HG03469 (cell line): ENCODE measurements around the gene TMEM184A.

Source experiments
- ATAC-seq: cut with Tn5 transposase; IDR thresholded peaks from one replicate; pipeline ENCODE4 v1.9.1; 2021; ENCODE audit warnings: mild to moderate bottlenecking, moderate library complexity, moderate number of reproducible peaks; ENCODE audit not compliant: unreplicated experiment

TMEM184A gene

DNA sequence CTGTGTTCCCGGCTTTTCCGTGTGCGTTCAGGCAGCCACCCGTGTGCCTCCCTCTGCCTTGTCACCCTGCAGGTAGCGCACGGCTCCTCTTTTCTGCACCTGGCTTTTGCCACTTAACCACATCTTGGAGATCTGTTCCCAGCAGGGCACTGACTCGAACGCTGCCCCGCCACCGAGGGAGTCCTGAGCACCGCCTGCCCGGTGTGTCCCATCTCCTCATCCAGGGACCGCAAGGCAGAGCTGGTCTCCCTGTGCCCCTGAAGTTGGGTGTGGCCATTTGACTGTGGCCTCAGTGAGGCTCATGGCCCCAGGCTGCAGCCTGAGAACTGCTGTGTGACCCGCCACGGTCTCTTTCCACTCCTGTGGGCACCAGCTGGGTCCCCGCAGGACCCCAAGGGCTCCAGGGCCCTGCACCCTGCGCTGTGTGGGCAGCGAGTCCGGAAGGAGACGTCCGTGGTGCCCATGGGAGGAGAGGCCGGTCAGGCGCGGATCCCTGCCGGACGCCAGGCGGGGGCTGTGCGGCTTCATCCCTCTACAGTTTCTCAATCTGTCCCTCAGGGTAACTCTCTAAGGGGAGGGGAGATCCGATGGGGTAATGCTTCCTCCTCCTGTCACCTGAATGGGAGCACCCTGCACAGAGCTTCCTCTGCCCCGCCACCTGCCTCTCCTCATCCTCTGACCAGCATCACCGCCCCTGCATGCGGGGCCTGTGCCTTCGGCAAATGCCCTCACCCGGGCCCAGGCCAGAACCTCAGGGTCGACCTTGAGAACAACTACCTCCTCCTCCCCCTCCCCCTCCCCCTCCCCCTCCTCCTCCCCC is 50.1 kb downstream of the TMEM184A start:
- ATAC-seq, result no peak

DNA sequence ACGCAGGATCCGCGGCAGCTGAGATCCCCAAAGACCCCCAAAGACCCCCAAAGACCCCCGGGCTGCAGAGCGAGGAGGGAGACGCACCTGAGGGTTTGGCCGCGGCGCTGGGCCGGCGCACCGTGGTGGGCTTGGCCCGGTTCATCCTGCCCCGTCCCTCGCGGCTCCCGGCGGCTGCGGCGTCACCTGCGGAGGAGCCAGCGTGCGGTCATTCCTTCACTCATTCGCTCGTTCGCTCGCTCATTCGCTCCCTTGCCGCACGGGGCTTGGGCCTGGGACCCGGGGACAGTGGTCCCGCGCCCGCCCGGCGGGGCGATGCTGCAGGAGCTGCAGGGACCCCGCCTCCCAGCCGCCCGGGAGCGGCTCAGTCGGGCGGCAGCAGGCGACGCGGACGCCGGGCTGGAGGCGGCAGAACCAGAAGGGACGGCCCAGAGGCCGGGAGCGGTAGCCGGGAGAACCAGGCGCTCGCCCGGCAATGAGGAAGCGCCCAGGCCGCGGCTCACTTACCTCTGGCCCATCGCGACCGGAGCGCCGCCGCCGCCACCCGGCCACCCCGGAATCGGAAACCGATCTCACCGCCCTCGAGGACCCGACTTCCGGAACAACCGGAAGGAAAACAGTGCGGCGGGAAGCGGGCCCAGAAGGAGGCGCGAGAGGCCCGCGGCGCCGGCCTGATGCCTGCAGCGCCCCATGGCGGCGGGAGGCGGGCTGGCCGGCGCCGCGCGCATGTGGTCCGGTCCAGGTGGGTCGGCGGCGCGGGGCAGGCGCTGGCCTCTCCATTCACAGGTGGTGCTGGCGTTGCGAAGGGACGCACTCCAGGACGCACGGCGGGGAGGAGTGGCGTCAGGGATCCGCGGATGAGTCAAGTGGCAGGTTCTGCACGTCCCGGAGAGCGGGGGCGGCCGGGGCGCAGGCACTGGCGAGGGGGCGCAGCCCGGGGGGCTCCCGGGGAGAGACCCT is 51.9 kb downstream of the TMEM184A start, which contains the start of gene INTS1:
TSS of gene INTS1 (minus strand) at position 574 of the 960 bp plus-strand sequence. CDS start at position 145, 429 bp downstream.
- no peak for ATAC-seq

DNA sequence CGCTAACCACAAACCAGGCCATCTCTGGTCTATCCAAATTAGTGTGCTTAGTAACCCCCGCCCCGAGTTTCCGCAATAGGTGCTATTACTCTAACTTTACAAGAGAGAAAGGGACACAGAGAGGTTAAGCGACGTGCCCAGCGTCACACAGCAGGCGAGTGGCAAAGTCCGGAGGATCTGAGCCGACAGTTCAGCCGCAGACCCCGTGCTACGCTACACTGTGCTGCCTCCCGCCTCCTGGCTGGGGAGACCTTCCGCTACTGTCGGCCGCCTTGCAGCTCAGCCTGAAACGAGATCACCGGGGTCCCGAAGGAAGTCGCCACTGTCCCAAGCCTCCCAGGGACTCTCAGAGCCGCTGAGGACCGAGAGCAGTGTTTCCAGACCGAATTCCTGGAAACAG is 52.6 kb downstream of the TMEM184A start:
- ATAC-seq, result no peak

DNA sequence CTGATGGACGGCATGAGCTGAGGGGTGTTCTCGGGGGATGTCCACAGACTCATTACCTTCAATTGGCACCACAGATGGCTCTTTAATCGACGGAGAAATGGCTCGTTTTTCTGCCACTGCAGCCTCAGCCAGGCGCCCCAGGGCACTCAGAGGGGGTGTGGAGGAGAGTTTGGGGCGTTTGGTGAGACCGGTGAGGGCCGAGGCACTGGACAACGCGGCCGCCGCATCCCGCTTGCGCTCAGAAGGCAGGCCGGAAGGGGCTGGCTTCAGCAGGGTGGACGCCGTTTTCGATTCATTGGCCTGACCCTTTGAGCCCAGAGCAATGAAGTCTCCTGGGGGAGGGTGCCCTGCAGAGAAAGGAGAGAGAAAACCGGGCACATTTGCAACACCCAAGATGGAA is 53.2 kb downstream of the TMEM184A start:
- no peak for ATAC-seq

DNA sequence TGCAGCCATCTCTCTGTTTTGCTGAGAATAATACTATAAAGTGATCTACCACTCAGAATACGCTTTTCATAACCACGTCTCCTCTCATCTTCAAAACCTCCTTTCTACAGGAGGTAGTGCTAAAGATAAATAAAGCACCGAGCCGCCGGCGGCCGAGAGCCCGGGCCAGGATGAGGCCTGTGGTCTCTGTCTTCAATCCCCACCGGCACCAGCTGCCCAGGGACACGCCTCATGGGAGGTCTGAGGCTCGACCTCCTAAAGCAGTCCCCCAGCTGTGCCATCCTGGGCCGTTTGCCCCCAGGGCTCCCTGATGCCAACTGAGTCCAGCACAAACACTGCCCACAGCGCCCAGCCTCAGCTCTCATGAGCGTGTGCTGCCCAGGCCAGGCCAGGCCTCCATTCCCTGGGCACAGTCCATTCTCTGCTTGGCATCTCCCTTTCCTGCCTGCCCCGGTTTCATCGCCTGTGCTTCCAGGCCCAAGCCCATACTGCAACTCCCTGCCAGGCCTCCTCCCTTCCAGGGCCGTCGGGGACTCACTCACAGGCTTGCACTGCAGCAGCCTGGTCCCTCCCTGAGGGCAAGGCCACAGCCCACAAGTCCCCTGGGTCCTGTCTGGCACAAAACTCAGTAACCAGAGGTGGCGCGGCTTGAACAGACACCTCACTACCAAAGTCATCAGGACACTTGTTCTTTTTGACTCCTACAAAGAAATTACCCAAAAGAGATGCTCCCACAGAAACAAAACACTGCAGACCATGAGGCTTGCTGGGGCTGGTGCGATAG is 54.3 kb downstream of the TMEM184A start:
- no peak for ATAC-seq

DNA sequence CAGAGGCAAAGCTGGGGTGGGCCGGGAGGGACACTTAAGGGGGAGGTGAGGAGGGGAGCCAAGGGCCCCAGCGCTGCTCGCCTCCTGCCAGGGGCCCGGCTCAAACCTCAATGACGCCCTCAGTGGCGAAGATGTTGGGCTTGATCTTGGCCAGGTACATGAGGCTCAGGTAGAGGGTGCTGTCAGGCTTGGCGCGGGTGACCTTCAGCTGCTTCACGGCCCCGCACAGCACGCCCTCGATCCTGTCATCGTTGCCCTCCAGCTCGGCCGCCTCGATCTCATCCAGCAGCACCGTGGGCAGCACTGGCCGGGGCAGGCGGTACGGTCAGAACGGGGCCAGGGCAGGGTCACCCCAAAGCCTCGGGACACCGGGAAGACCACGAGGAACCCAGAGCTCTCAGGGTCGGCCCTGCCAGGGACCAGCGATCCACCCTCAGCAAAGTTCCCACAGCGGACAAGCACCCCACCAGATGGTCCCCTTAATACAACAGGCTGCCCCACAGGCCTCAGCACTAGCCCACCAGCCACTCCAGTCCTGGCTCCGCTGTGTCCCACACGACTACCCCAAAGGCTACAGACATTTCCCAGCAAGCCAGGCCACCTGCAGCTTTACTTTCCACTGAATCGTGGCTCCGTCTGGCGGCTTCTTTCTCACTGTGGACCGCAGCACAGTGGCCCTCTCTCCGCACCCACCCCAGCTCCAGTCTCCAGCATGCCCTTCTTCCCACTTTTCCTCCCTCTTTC is 55.8 kb downstream of the TMEM184A start:
- ATAC-seq, result no peak

DNA sequence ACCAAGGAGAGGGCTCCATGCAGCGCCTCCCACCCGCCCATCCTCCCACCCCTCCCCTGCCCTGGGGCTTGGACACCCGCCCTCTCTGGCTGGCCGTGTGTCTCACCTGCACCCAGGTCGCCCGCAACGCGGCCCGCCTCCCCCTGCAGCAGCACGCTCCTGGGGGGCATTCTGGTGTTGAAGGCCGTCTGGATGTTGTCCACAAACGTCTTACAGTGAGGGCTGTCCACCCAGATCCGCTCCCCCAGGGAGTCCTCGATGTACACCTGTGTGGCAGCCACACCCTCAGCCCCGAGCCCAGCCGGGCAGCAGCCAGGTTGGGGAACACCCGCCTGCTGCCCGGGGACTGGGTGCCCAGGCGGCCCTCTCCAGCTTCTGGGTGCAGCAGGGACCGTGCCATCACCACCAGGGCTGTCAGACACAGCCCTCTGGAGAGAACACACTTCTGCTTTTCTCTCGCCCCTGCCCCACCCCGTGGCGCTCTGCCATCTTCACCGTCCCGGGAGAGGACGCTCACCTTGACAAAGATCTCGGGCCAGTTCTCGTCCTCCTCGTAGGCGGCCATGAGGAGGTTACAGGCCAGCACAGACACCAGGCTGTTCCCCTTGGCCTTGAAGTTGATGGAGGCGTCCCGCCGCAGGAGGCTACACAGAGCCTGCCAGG is 56.5 kb downstream of the TMEM184A start:
- ATAC-seq, result no peak

DNA sequence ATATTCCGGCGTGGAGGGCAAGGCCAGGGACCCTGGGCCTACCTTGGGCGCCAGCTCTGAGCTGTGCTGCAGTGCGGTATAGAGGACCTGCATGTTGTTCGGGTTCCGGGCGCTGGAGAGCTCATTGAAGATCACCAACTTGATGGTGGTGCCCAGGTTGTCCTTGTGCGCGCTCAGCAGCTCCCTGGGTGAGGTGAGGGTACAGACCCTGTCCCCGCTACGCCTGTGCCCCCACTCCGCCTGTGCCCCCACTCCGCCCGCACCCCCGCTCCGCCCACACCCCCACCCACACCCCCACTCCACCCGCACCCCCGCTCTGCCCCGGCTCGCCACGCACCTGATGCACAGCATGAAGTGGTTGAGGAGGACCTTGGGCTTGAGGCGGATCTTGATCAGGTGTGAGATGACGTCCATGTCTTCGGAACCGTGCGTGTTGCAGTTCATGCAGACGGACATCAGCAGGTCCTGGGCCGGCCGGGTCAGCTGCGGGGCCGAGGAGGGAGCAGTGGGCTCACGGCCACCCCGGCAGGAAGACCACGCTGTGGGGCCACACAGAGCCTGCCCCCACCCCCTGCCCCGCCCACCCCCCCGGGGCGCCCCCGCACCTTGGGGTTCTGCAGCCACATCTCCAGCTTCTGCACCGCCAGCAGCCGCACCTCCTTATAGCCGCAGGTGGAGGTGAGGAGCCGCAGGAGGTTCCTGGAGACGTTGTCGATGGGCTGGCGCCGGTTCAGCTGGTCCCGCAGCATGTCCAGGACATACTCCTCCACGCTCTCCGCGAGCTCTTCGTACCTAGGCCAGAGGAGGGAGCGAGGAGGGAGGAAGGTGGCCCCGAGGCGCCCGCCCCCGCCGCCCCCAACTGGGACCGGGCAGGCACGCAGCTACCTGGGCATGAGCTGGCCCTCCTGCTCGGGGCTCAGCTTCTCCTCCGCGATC is 57.4 kb downstream of the TMEM184A start:
- no peak for ATAC-seq

DNA sequence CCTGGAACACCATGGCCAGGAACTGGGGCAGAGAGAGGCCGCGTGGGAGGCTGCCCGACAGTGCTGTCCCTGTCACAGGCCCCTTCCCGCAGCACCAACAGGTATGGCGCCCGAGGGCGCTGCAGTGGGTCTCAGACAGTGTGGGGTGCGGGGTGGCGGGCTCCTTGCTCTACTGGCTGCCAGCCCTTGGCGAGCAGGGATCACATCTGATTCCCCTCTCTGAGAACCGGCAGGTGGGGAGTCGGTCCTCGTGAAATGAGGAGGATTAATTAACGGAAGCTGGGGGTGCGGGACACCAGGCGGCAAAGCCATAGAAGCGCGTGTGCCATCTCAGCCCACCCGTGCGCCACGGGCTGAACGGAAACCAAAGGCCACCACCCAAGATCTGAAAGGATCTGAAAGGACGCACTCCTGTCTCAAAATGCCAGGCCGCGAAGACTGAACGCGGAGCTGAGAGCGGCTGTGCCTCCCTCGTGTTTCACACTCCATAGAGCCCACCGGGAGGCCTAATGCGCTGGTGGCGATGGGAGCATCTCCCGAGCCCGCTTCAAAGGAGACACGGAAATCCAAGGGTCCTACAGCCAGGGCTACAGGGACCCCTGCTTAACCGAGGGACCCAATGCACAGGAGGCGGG is 58.6 kb downstream of the TMEM184A start:
- no peak for ATAC-seq

DNA sequence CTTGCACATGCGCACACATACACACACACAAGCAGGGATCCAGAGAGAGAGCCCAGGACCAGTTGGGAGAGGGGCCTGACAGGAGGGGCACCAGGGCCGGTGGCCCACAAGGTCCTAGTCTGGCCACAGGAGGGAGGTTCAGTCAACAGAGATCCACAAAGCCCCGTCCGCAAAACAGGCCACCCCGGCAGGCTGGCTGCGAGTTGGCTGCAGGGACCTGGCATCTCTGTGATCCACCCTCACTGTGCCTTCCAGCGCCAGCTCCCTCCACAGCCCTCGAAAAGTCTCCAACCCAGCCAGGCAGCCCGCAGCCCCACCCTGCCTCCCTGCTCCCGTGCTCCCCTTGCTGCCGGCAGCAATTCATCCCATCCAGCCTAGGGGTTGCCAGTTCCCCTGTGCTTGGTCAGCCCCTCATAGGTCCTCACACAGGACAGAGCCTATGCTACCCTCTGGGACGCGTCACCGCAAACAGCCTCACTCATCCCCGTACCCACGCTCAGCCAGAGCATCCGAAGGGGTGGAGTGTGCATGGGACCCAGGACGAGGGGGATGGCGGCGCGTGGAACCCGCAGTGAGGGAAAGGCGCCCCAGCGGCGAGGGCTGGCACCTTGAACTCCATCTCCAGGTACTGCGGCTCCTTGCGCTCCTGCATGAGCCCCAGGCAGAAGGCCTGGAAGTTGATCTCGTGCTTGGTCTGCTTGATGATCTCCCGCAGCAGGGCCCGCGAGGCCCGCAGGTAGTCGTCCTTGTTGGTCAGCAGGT is 59.3 kb downstream of the TMEM184A start:
- no peak for ATAC-seq

DNA sequence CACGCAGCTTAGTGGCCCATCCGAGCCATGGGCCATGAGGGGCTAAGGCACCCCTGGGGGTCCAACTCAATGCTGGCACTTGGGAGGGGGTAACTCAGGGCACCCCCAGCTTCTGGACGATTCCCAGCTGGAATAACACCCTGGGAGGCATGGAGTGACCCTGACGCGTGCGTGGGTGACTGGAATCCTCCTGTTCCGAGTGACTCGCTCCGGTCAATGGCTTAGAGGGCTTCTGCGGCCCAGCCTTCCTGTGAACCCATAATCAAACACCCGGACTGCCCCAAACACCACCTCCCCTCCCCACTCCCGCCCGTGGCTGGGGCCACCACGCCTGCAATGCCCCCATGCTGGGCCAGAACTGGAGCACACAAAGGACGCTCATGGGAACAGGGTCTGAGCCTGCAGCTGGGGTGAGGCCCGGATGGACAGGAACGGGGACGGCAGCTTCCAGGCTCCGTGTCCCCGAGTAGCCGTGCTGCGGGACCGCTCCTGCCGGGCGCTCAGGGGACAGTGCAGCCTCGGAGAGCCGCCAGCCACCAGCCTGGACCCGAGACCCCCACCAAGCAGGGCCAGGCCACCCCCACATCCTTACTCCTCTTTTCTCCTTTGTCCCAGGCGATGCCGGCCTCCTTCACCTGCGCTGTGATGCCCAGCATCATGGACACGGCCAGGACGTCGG is 60.3 kb downstream of the TMEM184A start:
- no peak for ATAC-seq

DNA sequence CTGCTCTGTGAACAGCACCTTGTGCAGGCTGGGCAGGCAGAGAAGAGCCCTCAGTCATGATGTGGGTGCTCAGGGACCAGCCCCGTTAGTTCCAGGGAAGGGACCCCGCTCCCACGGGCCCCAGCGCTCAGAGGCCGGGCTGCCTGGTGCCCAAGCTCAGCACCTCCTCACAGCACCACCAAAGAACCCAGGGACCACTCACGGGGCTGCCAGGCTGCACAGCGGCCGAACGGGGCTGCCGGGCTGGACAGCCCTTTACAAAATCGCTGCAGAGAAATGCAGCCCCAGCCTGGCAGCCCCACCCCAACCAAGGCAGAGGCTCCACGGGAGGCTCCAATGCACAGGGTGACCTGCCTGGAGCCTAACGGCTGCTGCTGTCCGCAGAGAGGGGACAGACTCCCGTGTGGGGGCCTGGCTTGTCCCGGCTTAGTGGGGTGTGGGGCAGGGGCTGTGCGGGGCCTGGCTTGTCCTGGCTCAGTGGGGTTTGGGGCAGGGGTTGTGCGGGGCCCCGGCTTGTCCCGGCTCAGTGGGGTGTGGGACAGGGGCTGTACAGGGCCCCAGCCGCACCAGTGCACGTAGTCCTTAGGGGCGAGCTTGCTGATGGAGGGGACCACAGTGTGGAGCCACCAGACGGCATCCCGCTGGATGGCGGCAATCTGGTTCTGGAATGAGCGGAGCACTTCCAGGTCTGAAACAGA is 61.0 kb downstream of the TMEM184A start:
- ATAC-seq, result no peak

DNA sequence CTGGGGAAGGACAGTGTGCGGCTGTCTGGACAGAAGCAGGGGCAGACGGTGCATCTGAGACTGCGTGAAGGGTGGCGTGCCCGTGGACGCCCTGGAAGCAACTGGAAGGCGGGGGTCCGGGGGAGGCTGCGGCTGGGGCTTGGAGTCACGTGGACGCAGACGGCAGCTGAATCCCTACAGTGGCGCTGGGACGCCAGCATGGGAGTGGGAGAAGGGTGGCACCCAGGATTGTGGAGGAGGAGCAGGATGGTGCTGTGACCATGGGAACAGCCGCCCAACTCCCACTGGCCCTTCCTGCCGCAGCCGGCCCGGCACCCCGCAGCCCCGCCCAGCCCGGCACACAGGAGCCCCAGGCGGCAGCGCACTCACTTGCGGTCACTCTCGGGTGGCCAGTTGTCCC is 61.6 kb downstream of the TMEM184A start:
- ATAC-seq, result no peak

DNA sequence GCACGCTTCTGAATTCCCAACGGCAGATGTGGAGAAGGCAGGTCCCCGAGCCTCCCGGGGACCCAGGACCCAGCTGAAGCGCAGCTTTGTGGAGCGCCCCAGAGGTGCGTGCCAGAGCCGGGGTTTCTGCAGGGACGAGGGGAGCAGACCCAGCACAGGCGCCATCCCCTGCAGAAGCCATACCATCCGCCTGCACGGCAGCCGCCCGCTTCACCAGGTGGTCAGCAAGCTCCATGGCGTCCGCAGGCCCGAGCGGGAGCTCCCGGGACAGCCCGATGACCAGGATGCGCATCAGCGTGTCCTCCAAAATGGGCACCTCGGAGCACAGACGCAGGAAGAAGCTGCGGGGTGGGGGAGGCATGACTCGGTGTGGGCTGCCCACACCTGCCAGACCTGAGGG is 62.4 kb downstream of the TMEM184A start:
- no peak for ATAC-seq

DNA sequence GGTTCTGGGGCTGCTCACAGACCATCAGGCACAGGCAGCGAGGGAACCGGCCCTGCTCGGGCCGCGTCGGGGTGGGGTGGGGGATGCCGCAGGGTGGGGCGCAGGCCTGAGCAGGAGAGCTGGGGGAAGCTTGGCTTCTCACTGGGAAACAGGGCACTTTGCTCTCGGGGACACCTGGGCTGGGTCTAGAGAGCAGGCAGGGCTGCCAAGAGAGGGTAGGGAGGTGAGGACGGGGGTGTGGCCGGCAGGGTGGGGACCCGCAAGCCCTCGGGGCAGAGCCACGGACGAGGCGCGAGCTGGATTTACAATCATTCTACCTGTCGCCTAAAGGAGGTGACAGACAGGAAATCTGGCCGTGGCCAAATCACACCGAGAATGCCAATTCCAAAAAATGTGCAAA is 62.9 kb downstream of the TMEM184A start:
- no peak for ATAC-seq

DNA sequence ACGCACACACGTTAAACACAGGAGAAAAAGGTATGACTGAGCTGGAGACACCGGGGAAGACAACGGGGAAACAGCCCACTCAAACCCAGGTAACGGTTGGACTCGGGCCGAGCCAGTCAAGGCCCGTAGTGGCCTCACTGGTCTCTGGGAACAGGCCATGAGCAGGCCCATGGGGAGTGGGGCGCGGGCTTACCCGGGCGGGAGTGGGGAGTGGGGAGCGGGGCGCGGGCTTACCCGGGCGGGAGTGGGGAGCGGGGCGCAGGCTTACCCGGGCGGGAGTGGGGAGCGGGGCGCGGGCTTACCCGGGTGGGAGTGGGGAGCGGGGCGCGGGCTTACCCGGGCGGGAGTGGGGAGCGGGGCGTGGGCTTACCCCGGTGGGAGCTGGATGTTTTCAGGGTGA is 63.4 kb downstream of the TMEM184A start:
- ATAC-seq, result no peak
